SK-N-SH (cell line): ENCODE data around the gene ARMH3. TPM values are rescaled to one million over a fixed set of nuclear protein-coding genes. Genes with fewer than 3 reads are reported as not detected.

Source experiments
- CTCF ChIA-PET: fragments of 300-600, 350-600 bp; formaldehyde crosslinking; extraction: SDS; loops from one replicate; lab custom pipeline; 2021; lab: Yijun Ruan, JAX
- POLR2A ChIA-PET: fragments of 350-600 bp; sonication (Branson Sonifier 250); formaldehyde crosslinking; extraction: SDS; loops from one replicate; lab custom pipeline; 2020; ENCODE audit warnings: antibody characterized with exemption, inconsistent platforms; lab: Yijun Ruan, JAX
- DNase-seq: peaks from one replicate; pipeline ENCODE4 v3.0.0; 2012
- H2AFZ ChIP-seq: fragments of 200-600 bp; sonication (generic); 2 replicates; pipeline ENCODE4 v1.8.1; 2016; ENCODE audit warnings: antibody characterized with exemption, mild to moderate bottlenecking, low read depth
- H3F3A ChIP-seq: fragments of 200-600 bp; sonication (generic); replicated peaks from 2 replicates; pipeline ENCODE3; 2016; ENCODE audit warnings: antibody characterized with exemption, mild to moderate bottlenecking; ENCODE audit not compliant: insufficient read depth
- H3K27ac ChIP-seq, 2 experiments: fragments of 200-500 bp in 1 of 2; fragments of 200-600 bp in 1 of 2; sonication (Bioruptor generic) in 1 of 2; sonication (generic), shearing (Covaris generic) in 1 of 2; 2 replicates each; pipeline versions ENCODE4 v1.5.1 to v1.6.1; 2014 to 2016; ENCODE audit warnings: low read depth in 2 of 2, inconsistent platforms in 1 of 2, low read length in 1 of 2, mild to moderate bottlenecking in 1 of 2, mixed read lengths in 1 of 2
- H3K27me3 ChIP-seq: fragments of 200-600 bp; sonication (generic), shearing (Covaris generic); 2 replicates; pipeline ENCODE4 v1.6.1; 2016; ENCODE audit warnings: mixed run types; ENCODE audit not compliant: insufficient read depth
- H3K36me3 ChIP-seq, 2 experiments: fragments of 200-500 bp in 1 of 2; fragments of 200-600 bp in 1 of 2; sonication (Bioruptor generic) in 1 of 2; sonication (generic) in 1 of 2; replicated peaks in 1 of 2; 2 replicates each; pipeline versions ENCODE3 to v1.5.1; 2014 to 2016; ENCODE audit warnings: low read length in 1 of 2, mild to moderate bottlenecking in 1 of 2; ENCODE audit not compliant: insufficient read depth in 2 of 2, control insufficient read depth in 1 of 2
- H3K4me1 ChIP-seq, 2 experiments: fragments of 200-500 bp in 1 of 2; fragments of 200-600 bp in 1 of 2; sonication (Bioruptor generic) in 1 of 2; sonication (generic), shearing (Covaris generic) in 1 of 2; 2 replicates each; pipeline versions ENCODE4 v1.5.1 to v1.6.1; 2014 to 2016; ENCODE audit warnings: low read depth in 1 of 2, low read length in 1 of 2, mixed run types in 1 of 2; ENCODE audit not compliant: insufficient read depth in 2 of 2, control insufficient read depth in 1 of 2
- H3K4me2 ChIP-seq: fragments of 200-600 bp; sonication (generic), shearing (Covaris generic); 2 replicates; pipeline ENCODE4 v1.6.1; 2017; ENCODE audit warnings: mixed run types
- H3K4me3 ChIP-seq, 2 experiments: fragments of 200-500 bp in 1 of 2; fragments of 200-600 bp in 1 of 2; sonication (Bioruptor generic) in 1 of 2; sonication (generic), shearing (Covaris generic) in 1 of 2; 2 replicates each; pipeline versions ENCODE4 v1.5.1 to v1.8.1; 2014 to 2016; ENCODE audit warnings: low read depth in 2 of 2, inconsistent platforms in 1 of 2, low read length in 1 of 2, mild to moderate bottlenecking in 1 of 2, mixed read lengths in 1 of 2, moderate library complexity in 1 of 2
- H3K79me2 ChIP-seq: fragments of 200-600 bp; sonication (generic); 2 replicates; pipeline ENCODE4 v1.8.1; 2017; ENCODE audit warnings: mild to moderate bottlenecking; ENCODE audit not compliant: insufficient read depth
- H3K9ac ChIP-seq: fragments of 200-600 bp; sonication (generic); 2 replicates; pipeline ENCODE4 v1.6.1; 2017; ENCODE audit warnings: mixed run types
- H3K9me2 ChIP-seq: fragments of 200-600 bp; sonication (generic); 2 replicates; pipeline ENCODE4 v1.6.1; 2017; ENCODE audit warnings: mixed run types
- H3K9me3 ChIP-seq: fragments of 200-600 bp; sonication (generic); 2 replicates; pipeline ENCODE4 v1.6.1; 2017; ENCODE audit warnings: mixed run types, mild to moderate bottlenecking, moderate library complexity
- H4K20me1 ChIP-seq: fragments of 200-600 bp; sonication (generic); 2 replicates; pipeline ENCODE4 v1.6.1; 2017; ENCODE audit warnings: mild to moderate bottlenecking, mixed run types; ENCODE audit not compliant: insufficient read depth
- CTCF ChIP-seq: fragments of 200-600 bp; sonication (generic); IDR thresholded peaks from 2 replicates; pipeline ENCODE4 v1.6.1; 2017; ENCODE audit warnings: antibody characterized with exemption, mild to moderate bottlenecking, moderate library complexity
- ELF1 ChIP-seq: IDR thresholded peaks from 2 replicates; pipeline ENCODE4 v1.4.0; 2012
- EZH2phosphoT487 ChIP-seq: fragments of 200-600 bp; sonication (generic); IDR thresholded peaks from 2 replicates; pipeline ENCODE4 v1.6.1; 2017; ENCODE audit warnings: low read depth, mixed run types, mild to moderate bottlenecking, antibody characterized with exemption, moderate library complexity, borderline replicate concordance
- GATA2 ChIP-seq: sonication (generic); formaldehyde crosslinking; IDR thresholded peaks from 2 replicates; pipeline ENCODE4 v1.5.0; 2020; ENCODE audit warnings: mild to moderate bottlenecking, missing genetic modification reagents
- JUND ChIP-seq: IDR thresholded peaks from 2 replicates; pipeline ENCODE4 v1.4.0; 2012
- MXI1 ChIP-seq: IDR thresholded peaks from 2 replicates; pipeline ENCODE4 v1.6.1; 2012; ENCODE audit warnings: mild to moderate bottlenecking, low read depth, low read length, improper control_type of control experiment
- REST ChIP-seq: IDR thresholded peaks from 2 replicates; pipeline ENCODE4 v1.6.1; 2012; ENCODE audit warnings: mild to moderate bottlenecking, low read depth, low read length, moderate library complexity
- RXRA ChIP-seq: IDR thresholded peaks from 2 replicates; pipeline ENCODE4 v1.4.0; 2012; ENCODE audit warnings: low read depth, mild to moderate bottlenecking, borderline replicate concordance
- SMC3 ChIP-seq: IDR thresholded peaks from 2 replicates; pipeline ENCODE4 v1.6.1; 2012; ENCODE audit warnings: low read depth, low read length, improper control_type of control experiment
- USF2 ChIP-seq: fragments of 150-350 bp; IDR thresholded peaks from 2 replicates; pipeline ENCODE4 v1.6.1; 2017; ENCODE audit warnings: antibody characterized with exemption, low read length, low read depth, borderline replicate concordance
- YY1 ChIP-seq: IDR thresholded peaks from 2 replicates; pipeline ENCODE4 v1.4.0; 2012; ENCODE audit warnings: low read depth, mild to moderate bottlenecking
- ZBTB33 ChIP-seq: IDR thresholded peaks from 2 replicates; pipeline ENCODE4 v1.4.0; 2012; ENCODE audit warnings: low read depth, borderline replicate concordance
- WGBS: methylation state at CpG from one replicate; pipeline ENCODE4 v1.1.6; 2017; ENCODE audit warnings: low lambda C conversion rate; 5-methylcytosine and 5-hydroxymethylcytosine counted together
- polyA plus RNA-seq, 3 experiments: library from polyadenylated mRNA; depleted of rRNA; stranded (reverse); fragments of >200 nt; gene quantifications; 2 replicates each; pipeline ENCODE4 v1.2.3, GENCODE V29; 2012

Gene ARMH3
- polyA plus RNA-seq, 1 of the 3 experiments (the other 2 are of a cell fraction): 12.1 TPM

- Histone ChIP-seq H3K4me2 (no peak overlapping the region), H3K9ac (no peak overlapping the region), H3K9me3 (no peaks in the 10 kb centered on the region), H3K4me3 (no peak overlapping the region), H3K79me2 (no peaks in the 10 kb centered on the region), H3K36me3 (peaks cover 29 to 31% of the 10 kb centered on the region in 2 experiments), H3K27me3 (no peaks in the 10 kb centered on the region), H4K20me1 (no peaks in the 10 kb centered on the region), H3K27ac (no peak overlapping the region), H3F3A (peaks cover 6% of the 10 kb centered on the region), H3K9me2 (no peaks in the 10 kb centered on the region), H3K4me1 (peaks cover 0 to 5% of the 10 kb centered on the region in 2 experiments; a peak in 1 of 4 replicates), H2AFZ (no peak overlapping the region)
- 100% methylated on average over 1 of the region's 1 CpG for WGBS
- no peak for DNase-seq
- POLR2A ChIA-PET: no interaction called here
- no peak for TF ChIP-seq RXRA
- TF ChIP-seq ELF1: no peak
- no peak for TF ChIP-seq SMC3
- no peak for TF ChIP-seq JUND
- TF ChIP-seq REST: no peak
- TF ChIP-seq MXI1: no peak
- TF ChIP-seq CTCF: no peak
- TF ChIP-seq GATA2 (CRISPR knock-in tag): no peak
- no peak for TF ChIP-seq USF2
- TF ChIP-seq ZBTB33: no peak
- TF ChIP-seq EZH2phosphoT487: no peak
- TF ChIP-seq YY1: no peak
- CTCF ChIA-PET: interaction anchor here (0.9 to 2.6 kb wide), 3 partner anchors 51 to 67 kb away, joined by 3 to 11 read pairs (median 4); no protein-coding TSS in a partner anchor
These were observed 99.1 kb downstream of the ARMH3 start for GRCh38 chr10:101956898-101957297.
